OCI-LY7 (cell line): ENCODE results near the gene WFDC13.

Source experiments
- CTCF ChIP-seq: fragments of 200-600 bp; sonication (generic); conservative IDR thresholded peaks from 2 replicates; pipeline ENCODE4 v1.5.1; 2014; ENCODE audit warnings: mild to moderate bottlenecking, antibody characterized with exemption, low read length, moderate library complexity, mixed read lengths
- EZH2phosphoT487 ChIP-seq: fragments of 200-600 bp; sonication (generic); IDR thresholded peaks from 2 replicates; pipeline ENCODE4 v1.6.1; 2018; ENCODE audit warnings: low read depth, borderline replicate concordance, mild to moderate bottlenecking, mixed run types, antibody characterized with exemption, low read length, moderate library complexity, mixed read lengths

DNA sequence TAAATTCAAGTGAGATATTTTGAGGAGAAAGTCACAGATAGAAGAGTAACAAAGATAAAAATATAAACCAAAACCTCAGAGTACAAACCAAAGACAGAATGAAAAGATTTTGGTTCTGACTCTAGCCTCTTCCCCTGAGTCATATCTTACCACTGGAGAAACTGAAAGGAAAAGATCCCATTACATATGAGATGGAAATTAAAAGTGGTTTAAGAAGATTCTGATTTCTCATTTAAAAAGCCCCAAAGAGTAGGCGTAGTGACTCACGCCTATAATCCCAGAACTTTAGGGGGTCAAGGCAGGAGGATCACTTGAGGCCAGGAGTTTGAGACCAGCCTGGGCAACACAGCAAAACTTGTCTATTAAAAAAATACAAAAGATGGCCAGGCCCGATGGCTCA is 50.9 kb downstream of the WFDC13 start:
- TF ChIP-seq CTCF (no peak), EZH2phosphoT487 (no peak)
